Mesenchymal stem cell (in vitro differentiated cells and primary cell): ENCODE data around the gene DNMT1.

Experiments
- DNase-seq: peaks from one replicate; pipeline ENCODE4 v3.0.0-alpha.2; 2013
- H2AFZ ChIP-seq: one replicate; pipeline ENCODE4 v1.6.1; 2013; ENCODE audit warnings: low read depth, mild to moderate bottlenecking, control low read depth, inconsistent platforms, low read length, moderate library complexity
- H2AK5ac ChIP-seq: 2 replicates; pipeline ENCODE4 v1.6.1; 2013; ENCODE audit warnings: low read length, moderate library complexity, mild to moderate bottlenecking, inconsistent platforms; ENCODE audit not compliant: severe bottlenecking
- H2BK120ac ChIP-seq: one replicate; pipeline ENCODE4 v1.6.1; 2013; ENCODE audit warnings: low read depth, mild to moderate bottlenecking, inconsistent platforms, low read length, moderate library complexity
- H2BK12ac ChIP-seq, 2 experiments: one replicate each; pipeline ENCODE4 v1.6.1; 2013; ENCODE audit warnings: inconsistent platforms in 2 of 2, low read length in 2 of 2, mild to moderate bottlenecking in 2 of 2, moderate library complexity in 2 of 2, control low read depth in 1 of 2
- H2BK15ac ChIP-seq: one replicate; pipeline ENCODE4 v1.6.1; 2013; ENCODE audit warnings: mild to moderate bottlenecking, low read depth, inconsistent platforms; ENCODE audit not compliant: poor library complexity, severe bottlenecking
- H2BK5ac ChIP-seq: 2 replicates; pipeline ENCODE4 v1.6.1; 2013; ENCODE audit warnings: low read depth, mild to moderate bottlenecking, low read length, control low read depth, inconsistent platforms; ENCODE audit not compliant: poor library complexity, severe bottlenecking
- H3K14ac ChIP-seq, 2 experiments: one replicate each; pipeline ENCODE4 v1.6.1; 2013; ENCODE audit warnings: inconsistent platforms in 2 of 2, low read length in 2 of 2, control low read depth in 1 of 2, mild to moderate bottlenecking in 1 of 2, moderate library complexity in 1 of 2
- H3K18ac ChIP-seq, 2 experiments: one replicate each; pipeline ENCODE4 v1.6.1; 2013; ENCODE audit warnings: inconsistent platforms in 2 of 2, low read length in 2 of 2, control low read depth in 1 of 2, low read depth in 1 of 2, mild to moderate bottlenecking in 1 of 2
- H3K23ac ChIP-seq, 2 experiments: one replicate each; pipeline ENCODE4 v1.6.1; 2013; ENCODE audit warnings: inconsistent platforms in 2 of 2, low read length in 2 of 2, mild to moderate bottlenecking in 2 of 2, moderate library complexity in 2 of 2, control low read depth in 1 of 2
- H3K27ac ChIP-seq: 2 replicates; pipeline ENCODE4 v1.5.1; 2013; ENCODE audit warnings: mild to moderate bottlenecking, moderate library complexity, low read length, control low read depth, inconsistent platforms; ENCODE audit not compliant: poor library complexity, severe bottlenecking
- H3K27me3 ChIP-seq, 2 experiments: 2 replicates each; pipeline versions ENCODE4 v1.6.1 to v1.7.0; 2013; ENCODE audit warnings: low read length in 2 of 2, mild to moderate bottlenecking in 2 of 2, moderate library complexity in 2 of 2, control low read depth in 1 of 2, inconsistent platforms in 1 of 2; ENCODE audit not compliant: control insufficient read depth in 1 of 2, insufficient read depth in 1 of 2
- H3K36me3 ChIP-seq, 2 experiments: 2 replicates each; pipeline versions ENCODE4 v1.6.1 to v1.7.0; 2013; ENCODE audit warnings: low read length in 2 of 2, control low read depth in 1 of 2, inconsistent platforms in 1 of 2, low read depth in 1 of 2, mild to moderate bottlenecking in 1 of 2; ENCODE audit not compliant: insufficient read depth in 2 of 2, control insufficient read depth in 1 of 2
- H3K4ac ChIP-seq, 2 experiments: one replicate each; pipeline ENCODE4 v1.6.1; 2013; ENCODE audit warnings: inconsistent platforms in 2 of 2, low read length in 2 of 2, mild to moderate bottlenecking in 2 of 2, moderate library complexity in 2 of 2, control low read depth in 1 of 2, low read depth in 1 of 2
- H3K4me1 ChIP-seq: 2 replicates; pipeline ENCODE4 v1.6.1; 2013; ENCODE audit warnings: low read depth, low read length, control low read depth; ENCODE audit not compliant: control insufficient read depth, insufficient read depth
- H3K4me2 ChIP-seq: 2 replicates; pipeline ENCODE4 v1.6.1; 2013; ENCODE audit warnings: low read length, mild to moderate bottlenecking, inconsistent platforms; ENCODE audit not compliant: poor library complexity, severe bottlenecking
- H3K4me3 ChIP-seq, 2 experiments: 2 replicates each; pipeline versions ENCODE4 v1.5.1 to v1.7.0; 2013; ENCODE audit warnings: low read length in 2 of 2, mild to moderate bottlenecking in 2 of 2, control low read depth in 1 of 2, low read depth in 1 of 2; ENCODE audit not compliant: insufficient read depth in 1 of 2
- H3K79me1 ChIP-seq: replicated peaks from 2 replicates; pipeline ENCODE4 v1.6.1; 2013; ENCODE audit warnings: mild to moderate bottlenecking, control low read depth, low read length, inconsistent platforms; ENCODE audit not compliant: poor library complexity, severe bottlenecking
- H3K9ac ChIP-seq: 2 replicates; pipeline ENCODE4 v1.7.0; 2013; ENCODE audit warnings: mild to moderate bottlenecking, low read length, moderate library complexity
- H3K9me3 ChIP-seq: 2 replicates; pipeline ENCODE4 v1.7.0; 2013; ENCODE audit warnings: mild to moderate bottlenecking, low read length; ENCODE audit not compliant: control insufficient read depth
- H4K8ac ChIP-seq: one replicate; pipeline ENCODE4 v1.6.1; 2013; ENCODE audit warnings: inconsistent platforms, mild to moderate bottlenecking, low read length, moderate library complexity
- H4K91ac ChIP-seq: one replicate; pipeline ENCODE4 v1.6.1; 2013; ENCODE audit warnings: mild to moderate bottlenecking, low read length, inconsistent platforms
- WGBS: methylation state at CpG from one replicate; pipeline ENCODE4 v1.1.7; 2013; ENCODE audit warnings: mixed read lengths; 5-methylcytosine and 5-hydroxymethylcytosine counted together

The DNMT1 gene

GRCh38 chr19:10220695-10221094 is 25.9 kb upstream of the DNMT1 start:
- H3K79me1 ChIP-seq = peaks cover 3% of the 10 kb centered on the region

GRCh38 chr19:10219678-10220077 is 24.9 kb upstream of the DNMT1 start:
- 68% methylated on average over 2 of the region's 3 CpGs for WGBS
- DNase-seq = peak; percentile 36
- H2AK5ac ChIP-seq = no peak overlapping the region

More at GRCh38 chr19:10220695-10221094, 25.9 kb upstream of the DNMT1 start:
- no peak overlapping the region for H2BK120ac ChIP-seq
- H2AFZ ChIP-seq = no peak overlapping the region
- H3K27ac ChIP-seq = no peak overlapping the region
- H3K18ac ChIP-seq = no peak overlapping the region
- peaks cover 3% of the 10 kb centered on the region for H3K4me1 ChIP-seq
- no peak overlapping the region for H2AK5ac ChIP-seq
- no peak overlapping the region for H3K9ac ChIP-seq
- no peak overlapping the region for H3K14ac ChIP-seq
- H2BK5ac ChIP-seq = no peak overlapping the region
- H3K4ac ChIP-seq = no peak overlapping the region
- 98% methylated on average over 6 of the region's 7 CpGs for WGBS
- no peaks in the 10 kb centered on the region for H3K27me3 ChIP-seq
- no peak overlapping the region for H3K4me2 ChIP-seq
- no peak for DNase-seq
- no peak overlapping the region for H4K8ac ChIP-seq
- H3K4me3 ChIP-seq = no peak overlapping the region
- H4K91ac ChIP-seq = no peak overlapping the region
- no peak overlapping the region for H2BK15ac ChIP-seq
- H3K36me3 ChIP-seq = peaks cover 15 to 30% of the 10 kb centered on the region in 2 experiments
- H2BK12ac ChIP-seq = no peak overlapping the region
- H3K23ac ChIP-seq = no peak overlapping the region
- no peaks in the 10 kb centered on the region for H3K9me3 ChIP-seq

GRCh38 chr19:10217085-10217484 is 22.3 kb upstream of the DNMT1 start:
- no peak overlapping the region for H3K4me3 ChIP-seq
- no peak for DNase-seq
- H3K9me3 ChIP-seq = no peaks in the 10 kb centered on the region
- H4K91ac ChIP-seq = no peak overlapping the region
- peaks cover 0 to 6% of the 10 kb centered on the region in 2 experiments for H3K36me3 ChIP-seq
- H3K27ac ChIP-seq = no peak overlapping the region
- WGBS = 77% methylated on average over 7 of the region's 9 CpGs
- no peak overlapping the region for H3K4ac ChIP-seq
- no peak overlapping the region for H2AFZ ChIP-seq
- H2BK15ac ChIP-seq = no peak overlapping the region
- no peak overlapping the region for H3K4me2 ChIP-seq
- H3K79me1 ChIP-seq = no peaks in the 10 kb centered on the region
- H3K27me3 ChIP-seq = no peaks in the 10 kb centered on the region
- no peak overlapping the region for H3K18ac ChIP-seq
- no peak overlapping the region for H3K9ac ChIP-seq
- H2BK5ac ChIP-seq = no peak overlapping the region
- no peak overlapping the region for H2BK120ac ChIP-seq
- peaks cover 3% of the 10 kb centered on the region for H3K4me1 ChIP-seq
- no peak overlapping the region for H3K23ac ChIP-seq
- H4K8ac ChIP-seq = no peak overlapping the region
- H3K14ac ChIP-seq = no peak overlapping the region
- no peak overlapping the region for H2BK12ac ChIP-seq
- H2AK5ac ChIP-seq = no peak overlapping the region

More at GRCh38 chr19:10219678-10220077, 24.9 kb upstream of the DNMT1 start:
- no peak overlapping the region for H3K9ac ChIP-seq
- no peak overlapping the region for H3K4me2 ChIP-seq
- no peaks in the 10 kb centered on the region for H3K9me3 ChIP-seq
- H2AFZ ChIP-seq = no peak overlapping the region
- H2BK5ac ChIP-seq = no peak overlapping the region
- H3K4ac ChIP-seq = no peak overlapping the region
- H3K79me1 ChIP-seq = peaks cover 3% of the 10 kb centered on the region
- H4K8ac ChIP-seq = no peak overlapping the region
- no peak overlapping the region for H3K4me3 ChIP-seq
- no peak overlapping the region for H3K23ac ChIP-seq
- H3K36me3 ChIP-seq = peaks cover 14 to 27% of the 10 kb centered on the region in 2 experiments
- H3K27ac ChIP-seq = no peak overlapping the region
- no peaks in the 10 kb centered on the region for H3K27me3 ChIP-seq
- no peak overlapping the region for H3K18ac ChIP-seq
- no peak overlapping the region for H2BK15ac ChIP-seq
- H3K14ac ChIP-seq = no peak overlapping the region
- no peak overlapping the region for H4K91ac ChIP-seq
- H2BK12ac ChIP-seq = no peak overlapping the region
- peaks cover 3% of the 10 kb centered on the region for H3K4me1 ChIP-seq
- no peak overlapping the region for H2BK120ac ChIP-seq

GRCh38 chr19:10214784-10215183 is 20.0 kb upstream of the DNMT1 start:
- H3K79me1 ChIP-seq = no peaks in the 10 kb centered on the region
- H2AK5ac ChIP-seq = no peak overlapping the region
- H2BK5ac ChIP-seq = no peak overlapping the region
- H3K36me3 ChIP-seq = no peaks in the 10 kb centered on the region
- H2BK12ac ChIP-seq = no peak overlapping the region
- H3K9ac ChIP-seq = no peak overlapping the region
- no peak overlapping the region for H3K23ac ChIP-seq
- no peak overlapping the region for H4K8ac ChIP-seq
- no peaks in the 10 kb centered on the region for H3K27me3 ChIP-seq
- no peaks in the 10 kb centered on the region for H3K9me3 ChIP-seq
- no peak overlapping the region for H3K27ac ChIP-seq
- H2AFZ ChIP-seq = no peak overlapping the region
- no peak overlapping the region for H3K14ac ChIP-seq
- peaks cover 1% of the 10 kb centered on the region for H3K4me1 ChIP-seq
- no peak for DNase-seq
- H3K4me3 ChIP-seq = no peak overlapping the region
- H3K4ac ChIP-seq = no peak overlapping the region
- no peak overlapping the region for H3K18ac ChIP-seq
- H4K91ac ChIP-seq = no peak overlapping the region
- no peak overlapping the region for H2BK15ac ChIP-seq
- no peak overlapping the region for H2BK120ac ChIP-seq
- no peak overlapping the region for H3K4me2 ChIP-seq
- WGBS = 74% methylated on average over 5 of the region's 5 CpGs
